Transverse colon (tissue), 4 donors: ENCODE measurements around the gene GRPEL1. TPM values are rescaled to one million over a fixed set of nuclear protein-coding genes. Genes with fewer than 3 reads are reported as not detected.

Experiments used
- DNase-seq: peaks from one replicate; pipeline ENCODE4 v3.0.0-alpha.2; 2019
- H3K27ac ChIP-seq, 4 donors: fragments of 200-600 bp; sonication (generic); 2 replicates each; pipeline ENCODE4 v1.5.1; 2016 to 2018; ENCODE audit warnings: inconsistent platforms in 4 of 4
- H3K27me3 ChIP-seq: fragments of 200-600 bp; sonication (generic); 2 replicates; pipeline ENCODE4 v1.5.1; 2017; ENCODE audit warnings: inconsistent platforms
- H3K36me3 ChIP-seq, 4 donors: fragments of 200-600 bp; sonication (generic); 2 replicates each; pipeline ENCODE4 v1.5.1; 2017 to 2019; ENCODE audit warnings: inconsistent platforms in 4 of 4
- H3K4me1 ChIP-seq, 4 donors: fragments of 200-600 bp; sonication (generic); 2 replicates each; pipeline ENCODE4 v1.5.1; 2017 to 2020; ENCODE audit warnings: inconsistent platforms in 4 of 4
- H3K4me3 ChIP-seq, 4 donors: fragments of 200-600 bp; sonication (generic); 1 replicate in 1 of 4; 2 replicates in 3 of 4; pipeline versions ENCODE4 v1.5.1 to v1.6.1; 2017 to 2019; ENCODE audit warnings: inconsistent platforms in 4 of 4
- H3K9me3 ChIP-seq, 2 donors: fragments of 200-600 bp; sonication (generic); 2 replicates each; pipeline ENCODE4 v1.5.1; 2017 to 2019; ENCODE audit warnings: inconsistent platforms in 2 of 2
- EP300 ChIP-seq: sonication (generic); formaldehyde crosslinking; IDR thresholded peaks from one replicate; pipeline ENCODE4 v1.6.1; 2017; ENCODE audit warnings: antibody characterized with exemption, low read depth
- POLR2A ChIP-seq: fragments of 450-650 bp; IDR thresholded peaks from one replicate; pipeline ENCODE4 v1.6.1; 2016; ENCODE audit warnings: antibody characterized with exemption, mild to moderate bottlenecking, moderate library complexity
- POLR2AphosphoS5 ChIP-seq, 3 donors: sonication (generic); formaldehyde crosslinking; IDR thresholded peaks; one replicate each; pipeline ENCODE4 v1.6.1; 2016; ENCODE audit warnings: antibody characterized with exemption in 3 of 3
- WGBS, 2 donors: methylation state at CpG; one replicate each; pipeline ENCODE4 v1.1.5; 2018; ENCODE audit warnings: low coverage in 1 of 2; 5-methylcytosine and 5-hydroxymethylcytosine counted together
- in situ Hi-C, 4 donors: fragments of 200-750 bp; cut with MboI; loops; one replicate each; pipeline versions ENCODE4 v1.15.0 to v1.15.1; 2017; ENCODE audit warnings: low sequenced_read_pairs in 3 of 4, low pct_ligation_motif_present in 1 of 4, low pct_unique_long_range_greater_than_20kb in 1 of 4
- intact Hi-C: fragments of 100-400 bp; cut with DNase I; formaldehyde crosslinking; loops from one replicate; pipeline ENCODE4 v1.15.1; 2023; ENCODE audit warnings: low total_unique reads
- total RNA-seq, 4 donors: library from RNA; depleted of rRNA; stranded (reverse); fragments of >200 nt; gene quantifications; one replicate each; pipeline ENCODE4 v1.1.0, GENCODE V29; 2016
- TF ChIP-seq, protein P1 (sequence below), 5 experiments: fragments of 200-600 bp in 3 of 5; fragments of 450-650 bp in 2 of 5; sonication (generic) in 3 of 5; IDR thresholded peaks; 1 replicate in 2 of 5; 2 replicates in 3 of 5; pipeline ENCODE4 v1.5.1; 2016 to 2017; ENCODE audit warnings: antibody characterized with exemption in 5 of 5, inconsistent platforms in 3 of 5, mild to moderate bottlenecking in 2 of 5, moderate library complexity in 1 of 5

GRPEL1 gene
- total RNA-seq, 4 donors from 2014 or later: 1.1 to 22.0 (median 12.5) TPM

DNA sequence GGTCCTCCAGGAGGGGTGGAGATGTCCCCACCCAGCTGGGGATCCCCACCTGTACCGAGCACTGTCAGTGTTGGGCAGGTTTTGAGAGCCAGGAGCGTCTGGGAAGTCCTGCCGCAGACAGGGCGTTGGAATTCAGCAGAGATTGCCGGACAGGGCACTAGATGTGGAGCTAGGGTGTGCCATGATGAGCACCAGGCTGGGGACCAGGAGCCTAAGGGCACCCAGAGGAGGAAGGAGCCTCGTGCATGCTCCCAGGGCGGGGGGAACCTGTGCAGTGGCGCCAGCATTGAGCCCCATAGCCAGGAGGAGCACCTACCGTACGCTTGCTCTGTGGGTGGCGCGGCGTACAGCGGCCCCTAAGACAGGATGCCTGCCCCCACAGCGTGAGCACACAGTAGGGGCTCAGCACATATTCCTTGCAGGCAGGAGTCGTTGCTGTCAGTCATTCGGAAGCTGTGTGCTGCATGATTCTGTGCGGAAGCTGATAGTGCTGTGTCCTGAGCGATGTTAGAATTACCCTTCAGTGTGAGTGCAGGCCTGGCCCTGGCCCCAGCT is 43.5 kb downstream of the GRPEL1 start:
- Histone ChIP-seq H3K27ac (no peak overlapping the region), H3K27me3 (no peaks in the 10 kb centered on the region), H3K4me3 (no peak overlapping the region), H3K4me1 (no peaks in the 10 kb centered on the region), H3K36me3 (peaks cover 0 to 30% (median 9%) of the 10 kb centered on the region in 4 donors), H3K9me3 (no peaks in the 10 kb centered on the region)
- in situ Hi-C loops (no loop called here), intact Hi-C loops (no loop called here)
- DNase-seq: no peak
- 94% methylated on average over 16 of the region's 19 CpGs; no CpG with 5 or more reads in 1 of the 2 donors for WGBS, 2 donors
- no peak for TF ChIP-seq POLR2A
- TF ChIP-seq EP300: no peak
- TF ChIP-seq, protein P1, sequence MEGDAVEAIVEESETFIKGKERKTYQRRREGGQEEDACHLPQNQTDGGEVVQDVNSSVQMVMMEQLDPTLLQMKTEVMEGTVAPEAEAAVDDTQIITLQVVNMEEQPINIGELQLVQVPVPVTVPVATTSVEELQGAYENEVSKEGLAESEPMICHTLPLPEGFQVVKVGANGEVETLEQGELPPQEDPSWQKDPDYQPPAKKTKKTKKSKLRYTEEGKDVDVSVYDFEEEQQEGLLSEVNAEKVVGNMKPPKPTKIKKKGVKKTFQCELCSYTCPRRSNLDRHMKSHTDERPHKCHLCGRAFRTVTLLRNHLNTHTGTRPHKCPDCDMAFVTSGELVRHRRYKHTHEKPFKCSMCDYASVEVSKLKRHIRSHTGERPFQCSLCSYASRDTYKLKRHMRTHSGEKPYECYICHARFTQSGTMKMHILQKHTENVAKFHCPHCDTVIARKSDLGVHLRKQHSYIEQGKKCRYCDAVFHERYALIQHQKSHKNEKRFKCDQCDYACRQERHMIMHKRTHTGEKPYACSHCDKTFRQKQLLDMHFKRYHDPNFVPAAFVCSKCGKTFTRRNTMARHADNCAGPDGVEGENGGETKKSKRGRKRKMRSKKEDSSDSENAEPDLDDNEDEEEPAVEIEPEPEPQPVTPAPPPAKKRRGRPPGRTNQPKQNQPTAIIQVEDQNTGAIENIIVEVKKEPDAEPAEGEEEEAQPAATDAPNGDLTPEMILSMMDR (IDR thresholded peaks at IDR 0.05): no peak
- TF ChIP-seq POLR2AphosphoS5 (IDR thresholded peaks at IDR 0.05): no peak

DNA sequence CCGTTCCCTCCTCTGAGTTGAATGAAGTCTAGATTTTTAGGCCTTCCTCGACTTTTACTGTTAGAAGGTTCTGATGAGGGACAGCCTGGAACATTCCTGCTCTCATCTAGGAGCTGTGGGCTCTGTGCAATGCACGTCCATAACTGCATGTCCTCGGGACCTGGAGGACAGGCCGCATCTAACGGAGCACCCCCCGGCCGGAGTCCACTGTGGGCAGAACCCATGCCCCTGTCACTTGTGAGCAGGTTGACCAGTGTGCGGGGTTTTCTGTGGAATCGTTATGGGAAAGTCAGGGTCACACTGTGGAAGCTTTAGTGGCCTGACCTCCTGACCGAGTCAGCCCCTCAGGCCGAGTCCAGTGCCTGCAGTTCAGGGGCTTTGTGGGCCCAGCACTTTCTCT is 44.0 kb downstream of the GRPEL1 start:
- H3K36me3 ChIP-seq: peaks cover 0 to 30% (median 9%) of the 10 kb centered on the region in 4 donors

DNA sequence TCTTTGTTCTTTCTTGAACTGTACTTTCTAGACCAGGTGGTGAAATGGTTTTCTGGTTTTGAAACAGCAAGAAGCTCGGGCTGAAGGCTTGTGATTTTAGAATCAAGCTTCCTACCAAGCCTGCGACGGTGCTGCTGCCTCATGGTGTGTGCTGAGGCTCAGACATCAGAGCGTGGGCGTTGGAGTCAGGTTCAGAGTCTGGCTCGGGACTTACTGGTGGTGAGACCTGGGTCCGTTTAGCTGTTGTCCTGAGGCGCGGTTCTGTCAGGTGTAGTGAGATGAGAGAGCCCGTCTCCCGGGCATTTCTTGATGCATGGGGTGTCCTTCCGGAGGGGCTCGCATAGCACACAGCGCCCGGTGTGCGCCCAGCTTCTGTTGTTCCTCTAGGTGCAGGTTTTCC is 44.4 kb downstream of the GRPEL1 start:
- H3K27ac ChIP-seq: no peak overlapping the region
- no peaks in the 10 kb centered on the region for H3K9me3 ChIP-seq
- TF ChIP-seq, protein P1 (IDR thresholded peaks at IDR 0.05): no peak
- TF ChIP-seq EP300 (no peak), POLR2A (no peak), POLR2AphosphoS5 (IDR thresholded peaks at IDR 0.05) (no peak)
- intact Hi-C loops: no loop called here
- H3K27me3 ChIP-seq: no peaks in the 10 kb centered on the region
- no peak overlapping the region for H3K4me3 ChIP-seq
- peaks cover 0 to 30% (median 9%) of the 10 kb centered on the region in 4 donors for H3K36me3 ChIP-seq
- in situ Hi-C loops: no loop called here
- WGBS, 2 donors: 83% methylated on average over 16 of the region's 16 CpGs; no CpG with 5 or more reads in 1 of the 2 donors
- no peaks in the 10 kb centered on the region for H3K4me1 ChIP-seq
- no peak for DNase-seq

More for the DNA sequence above, 44.0 kb downstream of the GRPEL1 start:
- TF ChIP-seq POLR2AphosphoS5 (IDR thresholded peaks at IDR 0.05) (no peak), POLR2A (no peak), EP300 (no peak)
- TF ChIP-seq, protein P1 (IDR thresholded peaks at IDR 0.05): no peak
- intact Hi-C loops (no loop called here), in situ Hi-C loops (no loop called here)
- no peak overlapping the region for H3K4me3 ChIP-seq
- no peak for DNase-seq
- WGBS, 2 donors: 96 to 100% methylated on average over 1 to 12 of the region's 12 CpGs
- H3K27ac ChIP-seq: no peak overlapping the region
- no peaks in the 10 kb centered on the region for H3K27me3 ChIP-seq
- no peaks in the 10 kb centered on the region for H3K4me1 ChIP-seq
- H3K9me3 ChIP-seq: no peaks in the 10 kb centered on the region

DNA sequence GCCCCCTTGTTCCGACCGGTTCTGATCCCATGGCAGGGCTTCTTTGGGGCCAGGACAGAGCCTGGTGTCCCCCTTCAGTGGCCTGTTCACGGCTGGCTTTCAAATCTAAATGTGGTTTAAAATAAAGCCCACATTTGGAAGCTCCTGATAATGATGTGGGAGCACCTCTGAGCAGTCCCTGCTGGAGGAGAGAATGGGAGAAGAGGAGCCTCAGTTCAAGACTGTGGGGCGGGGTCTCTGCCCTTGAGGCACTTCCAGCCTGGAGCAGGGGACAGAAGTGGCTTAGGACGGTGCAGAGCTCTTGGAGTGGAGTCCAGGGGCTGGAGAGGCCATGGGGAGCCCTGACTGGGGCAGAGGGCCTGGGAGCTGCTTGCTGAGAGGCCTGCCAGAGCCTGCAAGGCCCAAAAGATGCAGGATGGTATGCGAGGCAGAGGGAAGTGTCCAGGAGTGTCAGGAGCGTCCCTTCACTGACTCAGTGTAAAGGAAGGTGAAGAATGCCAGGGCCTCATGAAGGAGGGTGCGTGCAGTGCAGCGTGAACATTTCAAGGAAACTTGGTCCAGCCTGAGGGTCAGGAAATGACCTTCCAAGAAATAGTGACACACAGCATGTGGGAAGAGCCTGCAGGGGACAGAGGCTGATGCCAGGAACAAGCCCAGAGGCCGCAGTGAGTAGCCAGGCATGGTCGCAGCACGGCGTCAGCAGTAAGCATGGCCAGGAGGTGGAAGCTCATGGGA is 45.8 kb downstream of the GRPEL1 start:
- peaks cover 0 to 30% (median 9%) of the 10 kb centered on the region in 4 donors for H3K36me3 ChIP-seq
- H3K27me3 ChIP-seq: no peaks in the 10 kb centered on the region
- no peak for TF ChIP-seq POLR2AphosphoS5 (IDR thresholded peaks at IDR 0.05)
- TF ChIP-seq, protein P1 (IDR thresholded peaks at IDR 0.05): no peak
- no peak for TF ChIP-seq POLR2A
- no peak for TF ChIP-seq EP300
- DNase-seq: no peak
- intact Hi-C loops (no loop called here), in situ Hi-C loops (no loop called here)
- no peaks in the 10 kb centered on the region for H3K4me1 ChIP-seq
- H3K4me3 ChIP-seq: no peak overlapping the region
- H3K9me3 ChIP-seq: no peaks in the 10 kb centered on the region
- no peak overlapping the region for H3K27ac ChIP-seq
- 85 to 89% methylated on average over 5 to 13 of the region's 13 CpGs for WGBS, 2 donors
